GM19438 (cell line): ENCODE results near the gene KIAA1671.
"Not testable (repeated sequence)": the region's sequence is repeated elsewhere in the genome, so short reads cannot be mapped to it uniquely, and the experiment has no call there.

ENCODE experiments used
- ATAC-seq: cut with Tn5 transposase; IDR thresholded peaks from one replicate; pipeline ENCODE4 v1.9.1; 2021; ENCODE audit warnings: low read depth; ENCODE audit not compliant: unreplicated experiment

KIAA1671 gene

GRCh38 chr22:24951942-24952836 is at the start of gene KIAA1671:
Gene KIAA1671 (plus strand): TSS chr22:24952716. CDS start chr22:25028000, 75,284 bp downstream.
- ATAC-seq = peak; percentile 81

- no peak for ATAC-seq
These were observed 46.6 kb upstream of the KIAA1671 start for GRCh38 chr22:24905909-24906308.

DNA sequence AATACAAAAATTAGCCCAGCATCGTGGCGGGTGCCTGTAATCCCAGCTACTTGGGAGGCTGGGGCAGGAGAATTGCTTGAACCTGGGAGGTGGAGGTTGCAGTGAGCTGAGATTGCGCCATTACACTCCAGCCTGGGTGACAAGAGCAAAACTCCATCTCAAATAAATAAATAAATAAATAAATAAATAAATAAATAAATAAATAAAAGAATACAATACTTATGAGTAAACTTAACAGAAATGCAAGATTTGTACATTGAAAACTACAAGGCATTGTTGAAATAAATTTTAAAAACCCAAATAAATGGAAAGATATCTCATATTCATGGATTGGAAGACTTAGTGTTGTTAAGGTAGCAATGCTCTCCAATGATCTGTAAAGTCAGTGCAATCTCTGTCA is 45.4 kb upstream of the KIAA1671 start:
- ATAC-seq = not testable (repeated sequence)

DNA sequence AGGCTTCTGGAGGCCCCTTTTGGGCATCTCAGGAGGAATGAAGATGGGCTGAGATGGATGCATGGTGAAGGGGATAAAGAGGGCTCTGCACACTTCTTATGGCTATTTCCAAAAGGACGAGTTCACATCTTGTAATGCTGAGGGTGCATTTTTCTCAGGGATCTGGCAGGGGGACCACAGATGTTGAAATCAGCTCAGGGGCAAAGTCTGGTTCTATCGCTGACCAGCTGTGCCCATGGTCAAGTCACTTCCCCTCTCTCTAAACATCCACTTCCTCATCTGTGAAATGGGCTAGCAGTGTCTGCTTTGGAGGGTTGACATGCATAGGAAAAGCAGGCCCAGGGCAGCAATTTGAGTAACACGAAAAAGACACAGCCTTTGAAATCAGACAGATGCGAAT is 32.5 kb upstream of the KIAA1671 start:
- no peak for ATAC-seq

- ATAC-seq = no peak
These were observed 26.7 kb upstream of the KIAA1671 start for GRCh38 chr22:24925586-24926427.

- no peak for ATAC-seq
These were observed 26.1 kb upstream of the KIAA1671 start for GRCh38 chr22:24926428-24926725.

GRCh38 chr22:24926849-24927579 is 25.5 kb upstream of the KIAA1671 start:
- ATAC-seq = no peak

GRCh38 chr22:24928322-24928721 is 24.2 kb upstream of the KIAA1671 start:
- no peak for ATAC-seq

GRCh38 chr22:24930678-24931077 is 21.8 kb upstream of the KIAA1671 start:
- no peak for ATAC-seq

GRCh38 chr22:24935771-24936483 is 16.6 kb upstream of the KIAA1671 start:
- no peak for ATAC-seq

- no peak for ATAC-seq
These were observed 15.4 kb upstream of the KIAA1671 start for GRCh38 chr22:24937114-24937513.

DNA sequence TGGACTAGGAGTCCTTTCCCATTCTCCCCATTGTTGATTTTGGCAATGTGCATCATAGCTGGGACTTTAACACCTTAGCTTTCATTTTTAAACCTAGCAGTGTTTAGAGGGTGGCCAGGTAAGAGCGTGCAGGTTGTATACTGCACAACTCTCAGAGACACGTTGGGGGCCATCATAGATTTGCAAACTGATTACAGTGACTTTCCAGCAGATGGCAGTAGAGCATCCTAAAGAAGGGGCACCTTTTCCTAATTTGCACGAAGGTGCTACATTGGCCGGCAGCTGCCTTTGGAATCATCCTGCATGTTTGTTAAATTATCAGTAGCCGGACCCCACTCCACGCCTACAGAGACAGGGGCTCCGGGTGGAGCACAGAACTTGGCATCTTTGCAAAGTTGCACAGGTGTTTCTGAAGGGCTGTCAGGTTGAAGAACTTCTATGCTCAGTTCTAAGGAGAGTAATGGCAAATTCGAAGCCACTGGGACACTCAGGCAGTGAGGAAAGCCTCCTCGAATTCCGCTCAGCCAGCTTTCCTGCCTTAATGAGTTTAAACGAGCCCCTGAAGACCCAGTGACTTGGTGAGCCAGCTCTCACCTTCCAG is 13.7 kb upstream of the KIAA1671 start:
- ATAC-seq = no peak

GRCh38 chr22:24942301-24942700 is 10.2 kb upstream of the KIAA1671 start:
- ATAC-seq = no peak

- ATAC-seq = no peak
These were observed 8.1 kb upstream of the KIAA1671 start for GRCh38 chr22:24944217-24944937.

DNA sequence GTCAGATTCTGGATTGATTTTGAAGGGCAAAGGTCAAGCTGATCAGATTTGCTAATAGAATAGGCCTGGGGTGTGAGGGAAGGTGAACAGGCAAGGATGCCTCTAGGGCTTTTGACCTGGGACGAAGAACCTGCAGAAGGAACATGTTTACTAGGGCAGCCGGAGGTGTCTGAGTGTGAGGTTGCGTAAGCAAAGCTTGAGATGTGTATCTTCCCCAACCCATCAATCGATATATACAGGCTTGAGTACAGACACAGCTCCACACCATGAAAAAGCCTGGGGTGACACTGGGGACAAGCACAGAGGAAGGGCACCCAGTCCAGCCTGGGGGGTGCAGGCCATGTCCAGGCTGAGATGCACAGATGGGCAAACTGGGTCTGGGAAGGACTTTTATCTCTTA is 7.1 kb upstream of the KIAA1671 start:
- ATAC-seq = no peak

- no peak for ATAC-seq
These were observed 5.1 kb upstream of the KIAA1671 start for GRCh38 chr22:24947383-24947782.

- ATAC-seq = no peak
These were observed 4.6 kb upstream of the KIAA1671 start for GRCh38 chr22:24947881-24948280.

- no peak for ATAC-seq
These were observed 3.9 kb upstream of the KIAA1671 start for GRCh38 chr22:24948356-24949202.
